AG08395 (cell line): ENCODE measurements around the gene KCNA10.

Source experiments
- DNase-seq: peaks from one replicate; pipeline ENCODE4 v3.0.0; 2012; ENCODE audit warnings: mixed read lengths, low spot score

The KCNA10 gene

DNA sequence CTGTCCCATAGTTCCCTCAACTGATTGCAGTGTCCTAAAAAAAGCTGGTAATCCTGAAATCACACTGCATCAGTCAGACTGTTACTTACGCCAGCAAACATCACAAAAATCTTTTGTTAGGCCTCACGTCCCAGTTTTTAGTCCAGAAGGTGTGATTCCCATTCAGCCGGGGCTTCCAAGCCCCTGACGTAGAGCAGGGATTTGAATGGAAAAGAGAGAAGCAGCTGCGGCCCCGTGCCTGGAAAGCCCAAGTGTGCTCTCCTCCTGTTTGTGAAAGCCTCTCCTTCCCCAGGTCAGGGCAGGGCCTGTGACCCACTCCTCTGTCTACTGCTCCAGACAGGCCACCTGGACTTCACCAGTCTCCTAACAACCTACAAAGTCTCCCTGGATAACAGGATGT lies 20.7 kb downstream of the KCNA10 start:
- no peak for DNase-seq

DNA sequence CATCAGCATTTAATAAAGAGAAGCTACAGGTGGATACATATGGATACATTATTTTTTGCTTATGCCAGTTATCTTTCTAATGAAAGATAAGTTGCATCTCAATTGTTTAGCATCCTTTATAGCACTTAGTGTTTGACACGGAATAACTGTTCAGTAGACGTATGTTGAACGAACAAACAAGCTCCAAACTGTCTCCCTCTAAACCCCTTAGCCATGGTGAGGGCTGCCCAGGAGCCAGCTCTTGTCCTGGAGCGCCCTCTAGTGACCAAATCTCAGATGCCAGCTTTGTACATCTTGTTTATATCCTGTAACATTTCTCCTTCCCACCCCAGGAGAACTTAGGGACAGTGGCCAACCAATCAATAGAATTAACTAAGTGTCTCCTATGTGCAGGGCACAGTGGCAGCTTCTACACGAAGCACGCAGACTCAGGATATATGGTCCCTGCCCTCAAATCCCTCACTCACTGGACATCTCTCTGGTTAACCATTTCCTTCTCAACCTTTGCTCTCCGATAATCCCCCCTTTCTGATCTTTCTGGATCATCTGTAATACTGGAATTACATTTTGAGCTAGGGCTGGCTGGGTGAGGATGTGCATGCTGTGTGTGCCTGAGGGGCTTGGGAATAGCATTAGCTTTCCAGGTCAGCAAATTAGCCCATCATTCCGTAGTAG lies 22.9 kb downstream of the KCNA10 start:
- DNase-seq: peak; percentile 90

DNA sequence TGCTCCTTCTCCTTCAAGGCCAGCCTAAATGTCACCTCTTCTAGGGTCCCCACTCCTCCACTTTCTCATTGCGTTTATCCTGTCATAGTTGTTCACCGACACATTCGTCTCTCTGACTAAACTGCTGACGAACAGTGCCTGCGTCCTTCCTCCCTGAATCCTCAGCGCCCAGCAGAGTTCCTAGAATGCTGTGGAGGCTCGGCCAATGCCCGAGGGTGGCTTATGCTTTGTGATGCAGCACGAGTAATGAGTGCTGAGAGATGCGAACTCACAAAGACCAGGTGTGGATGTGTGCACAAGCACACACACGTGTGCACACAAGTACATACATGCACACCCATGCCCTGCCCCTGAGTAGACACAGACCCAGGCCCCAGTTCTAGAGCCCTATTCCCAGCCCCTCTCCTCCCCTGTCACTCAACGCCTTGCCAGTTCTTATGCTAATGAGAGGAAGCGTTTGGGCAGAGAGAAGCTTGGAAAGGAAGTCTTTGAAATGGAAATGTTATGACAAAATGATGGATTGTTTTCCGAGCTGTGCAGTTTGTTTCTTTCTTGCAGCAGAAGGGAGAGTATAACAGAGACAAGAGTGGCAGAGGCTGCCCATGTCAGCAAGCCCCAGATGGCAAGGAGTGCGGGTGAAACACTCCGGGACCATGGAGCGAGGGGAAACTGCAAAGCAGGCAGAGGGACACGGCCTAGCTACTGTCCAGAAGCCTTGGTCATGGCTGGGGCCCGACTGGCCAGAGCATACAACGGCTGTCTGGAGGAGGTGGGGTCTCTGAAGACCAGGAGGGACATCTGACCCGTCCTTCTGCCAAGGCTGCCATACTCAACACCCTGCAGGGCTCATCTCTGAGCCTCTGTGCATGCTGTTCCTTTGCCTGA lies 24.2 kb downstream of the KCNA10 start:
- DNase-seq: no peak

DNA sequence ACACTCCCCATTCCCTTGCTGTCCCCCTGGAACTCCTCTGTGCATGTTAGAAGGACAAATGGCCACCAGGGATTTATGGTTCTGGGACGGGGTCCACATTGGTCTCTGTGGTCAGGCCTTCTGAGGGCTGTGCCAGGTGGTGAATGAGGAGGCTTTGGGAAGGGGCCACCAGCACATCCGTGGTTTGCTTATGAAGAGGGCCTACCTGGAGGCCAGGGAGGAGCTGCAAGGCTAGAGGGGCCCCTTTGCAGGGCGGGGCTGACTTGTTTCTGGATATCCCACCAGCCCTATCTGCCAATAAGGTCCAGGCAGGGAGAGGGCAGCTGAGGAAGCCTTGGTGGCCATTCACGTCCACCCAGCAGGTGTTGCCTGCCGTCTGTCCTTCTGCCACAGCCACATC lies 24.9 kb downstream of the KCNA10 start:
- no peak for DNase-seq

DNA sequence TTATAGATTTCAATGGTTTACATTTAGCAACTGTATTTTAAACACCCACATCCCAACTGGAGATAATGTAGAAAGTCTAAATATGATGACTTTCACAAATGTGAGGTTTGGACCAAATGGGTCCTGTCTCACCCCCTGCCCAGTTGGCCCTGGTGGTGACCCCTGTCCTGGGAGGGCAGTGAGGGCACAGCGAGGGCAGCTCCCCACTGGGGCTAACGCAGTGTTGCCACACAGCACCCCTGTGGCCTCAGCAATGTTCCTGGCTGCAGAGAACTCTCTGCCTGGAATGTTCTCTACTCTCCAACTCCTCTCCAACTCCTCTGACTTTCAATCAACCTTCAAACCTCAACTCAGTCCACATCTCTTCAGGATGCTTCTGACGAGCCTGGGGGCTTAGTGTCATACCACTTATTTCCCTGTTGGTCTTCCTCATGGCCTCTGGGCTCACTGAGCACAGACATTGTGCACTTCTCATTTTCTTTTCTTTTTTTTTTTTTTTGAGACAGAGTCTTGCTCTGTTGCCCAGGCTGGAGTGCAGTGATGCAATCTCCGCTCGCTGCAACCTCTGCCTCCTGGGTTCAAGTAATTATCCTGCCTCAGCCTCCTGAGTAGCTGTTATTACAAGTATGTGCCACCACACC lies 25.8 kb downstream of the KCNA10 start:
- DNase-seq: no peak

DNA sequence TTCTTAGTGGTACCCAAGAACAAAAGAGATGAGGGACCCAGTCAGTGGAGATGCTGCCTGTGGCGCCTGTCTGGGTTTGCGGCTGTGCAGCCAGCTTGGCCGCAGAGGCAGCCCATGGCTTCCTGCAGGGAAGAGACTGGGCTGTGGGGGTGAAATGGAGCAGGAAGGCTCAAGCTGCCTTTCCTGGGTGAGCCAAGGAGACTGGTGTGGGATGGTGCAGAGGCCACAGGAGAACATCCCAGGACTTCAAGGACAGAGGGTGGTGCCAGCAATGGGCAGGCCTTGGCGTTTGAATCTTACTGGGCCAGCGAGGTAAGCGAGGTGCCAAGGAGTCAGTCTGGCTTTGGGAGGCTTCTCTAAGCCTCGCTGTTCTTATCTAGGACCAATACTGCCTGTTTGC lies 26.4 kb downstream of the KCNA10 start:
- DNase-seq: no peak

DNA sequence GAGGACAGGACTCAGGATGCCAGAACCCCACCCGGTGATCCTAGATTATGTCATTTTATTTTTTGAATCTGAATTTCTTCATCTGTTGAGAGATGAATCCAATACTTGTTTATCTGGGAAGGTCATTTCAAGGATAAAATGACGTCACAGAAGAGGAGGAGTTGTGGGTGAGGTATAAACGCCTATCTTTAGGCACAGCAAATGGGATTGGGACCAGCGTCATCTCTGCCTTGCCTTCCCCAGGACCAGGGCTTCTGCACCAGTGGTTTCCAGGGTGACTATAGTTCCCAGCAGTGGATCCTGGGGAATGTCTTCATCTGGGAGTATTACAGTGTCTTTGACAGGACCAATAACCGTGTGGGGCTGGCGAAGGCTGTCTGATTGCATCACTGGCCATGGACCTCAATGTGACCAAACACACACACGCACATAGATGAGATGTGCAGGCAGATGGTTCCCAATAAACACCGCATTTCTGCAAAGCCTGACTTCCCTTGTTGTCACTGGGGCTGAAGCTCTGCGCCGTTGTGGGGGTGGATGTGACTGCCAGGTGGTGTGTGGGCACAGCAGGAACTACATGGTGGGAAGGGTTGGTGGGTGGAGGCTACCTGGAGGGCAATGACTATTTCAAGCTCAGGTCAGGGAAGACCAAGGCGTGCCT lies 28.1 kb downstream of the KCNA10 start:
- no peak for DNase-seq

DNA sequence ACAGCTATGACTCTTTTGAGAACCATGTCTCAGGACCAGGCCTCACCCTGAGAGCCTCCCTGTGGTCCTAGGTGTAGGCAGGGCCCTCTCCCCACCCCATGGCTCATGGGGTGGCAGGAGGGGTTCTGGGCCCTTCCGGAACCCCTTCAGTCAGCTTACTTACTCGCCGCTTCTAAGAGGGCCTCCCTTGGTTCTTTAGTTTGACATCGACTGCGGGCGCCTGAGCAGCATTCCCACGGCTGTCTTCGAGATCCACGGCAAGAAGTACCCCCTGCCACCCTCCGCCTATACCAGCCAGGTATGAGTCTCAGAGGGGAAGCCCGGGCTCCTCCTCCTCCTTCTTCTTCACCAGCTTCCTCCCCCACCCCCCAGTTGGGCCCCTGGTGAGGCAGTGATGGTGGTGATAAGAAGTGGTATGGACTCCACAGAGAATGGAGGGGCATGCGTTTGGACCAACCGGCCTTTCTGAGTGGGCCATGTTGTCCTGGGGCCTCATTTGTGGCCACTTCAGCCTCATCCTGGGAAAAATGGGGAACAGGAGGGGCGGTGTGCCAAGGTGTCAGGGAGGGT lies 28.9 kb downstream of the KCNA10 start:
- DNase-seq: no peak

DNA sequence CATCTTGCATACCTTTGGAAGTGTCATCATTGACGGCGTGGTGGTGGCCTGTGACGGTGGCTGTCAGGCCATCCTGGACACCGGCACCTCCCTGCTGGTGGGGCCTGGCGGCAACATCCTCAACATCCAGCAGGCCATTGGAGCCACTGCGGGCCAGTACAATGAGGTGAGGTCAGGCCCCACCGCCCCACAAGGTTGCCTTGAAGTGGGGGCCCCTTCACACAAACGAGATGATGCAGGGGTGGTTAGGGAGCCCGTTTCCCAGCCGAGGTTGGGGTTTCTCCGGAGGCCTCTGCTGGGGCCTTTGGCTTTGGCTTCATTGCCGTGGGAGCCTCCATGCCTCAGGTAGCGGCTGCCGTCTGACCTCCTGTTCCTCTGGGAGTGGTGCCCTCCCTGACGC lies 29.6 kb downstream of the KCNA10 start:
- DNase-seq: no peak

DNA sequence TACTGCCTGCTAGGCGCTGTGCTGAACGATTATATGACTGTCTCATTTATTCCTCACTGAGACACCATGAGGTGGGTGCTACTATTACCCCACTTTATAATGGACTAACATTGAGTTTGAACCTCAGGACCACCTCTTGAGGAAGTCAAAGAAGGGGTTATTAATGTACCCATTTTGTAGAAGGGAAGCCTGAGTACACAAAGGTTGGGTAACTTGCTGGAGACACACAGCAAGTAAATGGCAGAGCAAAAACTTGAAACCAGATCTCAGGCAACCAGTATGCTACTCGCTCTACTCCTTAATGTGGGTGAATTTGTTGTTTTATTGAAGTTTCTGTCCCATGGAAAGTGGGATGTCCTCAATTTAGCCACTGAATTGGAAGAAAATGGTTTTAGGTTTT lies 30.1 kb downstream of the KCNA10 start:
- DNase-seq: no peak

DNA sequence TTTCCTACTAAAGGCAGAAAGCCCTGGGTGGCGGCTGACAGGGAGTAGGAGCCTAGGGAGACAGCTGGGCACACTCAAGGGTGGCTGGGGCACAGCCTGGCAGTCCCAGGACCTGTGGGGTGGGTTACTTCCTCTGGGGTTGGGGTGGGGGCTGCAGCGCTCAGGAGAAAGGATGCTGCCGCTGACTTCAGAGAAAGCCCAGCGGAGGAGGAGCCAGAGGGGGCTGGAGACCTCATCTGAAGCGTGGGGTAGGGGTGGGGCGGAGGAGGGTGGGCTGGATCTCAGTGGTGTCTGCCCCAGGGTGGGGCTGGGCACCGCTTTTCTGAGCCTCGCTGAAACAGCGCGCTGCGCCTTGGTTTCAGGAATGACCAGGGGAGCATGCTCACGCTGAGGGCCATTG lies 30.8 kb downstream of the KCNA10 start:
- no peak for DNase-seq

DNA sequence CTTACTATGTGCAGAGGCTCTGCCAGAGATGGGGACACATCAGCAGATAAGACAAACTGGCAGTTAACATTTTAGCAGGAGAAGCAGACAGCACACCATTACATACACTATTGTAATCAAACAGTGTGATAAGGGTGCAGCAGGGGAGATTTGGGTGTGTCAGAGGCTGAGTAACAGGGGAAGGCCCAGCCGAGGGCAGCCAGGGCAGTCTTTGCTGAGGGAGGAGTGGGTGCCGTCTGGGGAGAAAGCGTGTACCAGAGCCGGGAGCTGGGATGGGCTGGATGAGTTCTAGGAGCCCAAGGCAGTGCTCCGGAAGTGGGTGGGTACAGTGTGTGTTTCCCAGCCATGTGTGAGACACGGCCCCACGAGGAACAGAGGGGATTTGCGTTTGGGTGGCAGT lies 31.2 kb downstream of the KCNA10 start:
- no peak for DNase-seq

DNA sequence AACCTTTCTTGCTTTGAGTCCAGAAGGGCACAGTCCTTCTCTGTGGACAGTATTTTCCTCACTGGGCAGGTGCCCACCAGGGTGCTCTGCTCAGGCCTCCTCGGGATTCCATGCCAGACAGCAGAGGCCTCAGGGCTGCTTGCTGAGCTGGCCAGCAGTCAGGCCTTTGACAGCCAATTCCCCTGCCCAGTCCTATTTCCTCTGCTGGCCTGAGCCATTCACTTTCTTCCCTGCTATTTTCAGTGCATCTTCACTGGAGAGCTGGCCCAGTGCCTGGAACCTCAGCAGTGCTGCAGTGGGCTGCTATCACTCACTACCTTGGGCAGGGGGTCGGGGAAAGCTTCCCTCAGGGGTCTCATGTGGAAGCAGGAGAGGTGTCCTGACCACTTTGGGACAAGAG lies 33.2 kb downstream of the KCNA10 start:
- DNase-seq: no peak

DNA sequence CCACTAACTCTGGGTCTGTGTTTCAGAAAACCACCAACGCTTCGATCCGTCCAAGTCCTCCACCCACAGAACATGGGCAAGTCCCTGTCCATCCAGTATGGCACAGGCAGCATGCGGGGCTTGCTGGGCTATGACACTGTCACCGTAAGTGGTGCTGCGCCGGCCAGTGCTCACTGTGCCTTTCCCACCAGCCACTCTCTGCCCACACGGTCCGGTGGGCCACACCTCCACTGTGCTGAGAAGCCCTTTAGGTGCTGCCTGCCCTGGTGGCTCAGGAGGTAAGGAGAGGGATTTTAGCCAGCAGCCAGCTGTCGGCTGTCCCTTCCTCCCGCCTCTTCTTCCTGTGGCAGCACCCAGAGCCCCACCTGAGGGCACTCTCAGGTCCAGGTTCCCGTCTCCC lies 34.2 kb downstream of the KCNA10 start:
- no peak for DNase-seq

DNA sequence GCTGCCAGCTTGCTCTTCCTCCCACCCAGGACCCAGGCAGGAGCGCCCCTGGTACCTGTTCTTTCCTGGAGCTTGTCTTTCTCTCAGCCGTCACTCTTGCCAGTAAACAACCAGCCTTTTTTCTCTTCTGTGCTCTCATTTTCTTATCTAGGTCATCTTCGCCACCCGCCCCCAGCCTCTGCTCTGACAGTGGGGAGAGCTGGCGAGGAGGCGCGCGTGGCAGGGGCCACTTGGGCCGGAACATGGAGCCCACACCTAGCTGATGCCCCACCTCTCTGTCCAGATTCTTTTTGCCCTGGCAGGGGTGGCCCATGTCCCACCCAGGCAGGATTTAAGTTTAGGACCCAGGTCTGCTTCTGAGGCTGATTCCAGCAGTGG lies 35.7 kb downstream of the KCNA10 start:
- DNase-seq: no peak

DNA sequence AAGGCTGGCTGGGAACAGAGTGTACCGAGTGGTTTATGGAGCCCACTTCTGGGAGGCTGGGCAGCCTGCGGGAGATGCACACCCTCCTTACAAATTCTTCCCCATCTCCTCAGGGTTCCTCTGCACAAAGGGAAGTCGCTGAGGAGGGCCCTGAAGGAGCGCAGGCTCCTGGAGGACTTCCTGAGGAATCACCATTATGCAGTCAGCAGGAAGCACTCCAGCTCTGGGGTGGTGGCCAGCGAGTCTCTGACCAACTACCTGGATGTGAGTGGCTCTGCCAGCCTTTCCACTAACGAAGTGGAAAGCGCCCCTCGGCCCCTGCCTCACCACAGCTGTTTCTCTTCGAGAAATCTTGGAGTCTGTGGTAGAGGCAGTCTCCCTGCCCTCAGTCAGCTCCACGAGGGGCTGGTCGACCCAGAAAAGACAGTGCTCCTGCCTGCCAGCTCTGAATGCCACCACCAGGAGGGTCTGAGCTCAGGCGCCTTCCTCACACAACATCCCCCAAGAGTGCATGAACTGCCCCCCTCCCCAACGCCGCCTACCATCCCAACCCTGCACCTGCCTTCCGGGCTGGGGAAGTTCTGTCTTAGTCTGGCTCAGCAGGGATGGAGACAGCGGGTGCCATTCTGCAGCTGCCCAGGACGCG lies 36.2 kb downstream of the KCNA10 start:
- DNase-seq: no peak

DNA sequence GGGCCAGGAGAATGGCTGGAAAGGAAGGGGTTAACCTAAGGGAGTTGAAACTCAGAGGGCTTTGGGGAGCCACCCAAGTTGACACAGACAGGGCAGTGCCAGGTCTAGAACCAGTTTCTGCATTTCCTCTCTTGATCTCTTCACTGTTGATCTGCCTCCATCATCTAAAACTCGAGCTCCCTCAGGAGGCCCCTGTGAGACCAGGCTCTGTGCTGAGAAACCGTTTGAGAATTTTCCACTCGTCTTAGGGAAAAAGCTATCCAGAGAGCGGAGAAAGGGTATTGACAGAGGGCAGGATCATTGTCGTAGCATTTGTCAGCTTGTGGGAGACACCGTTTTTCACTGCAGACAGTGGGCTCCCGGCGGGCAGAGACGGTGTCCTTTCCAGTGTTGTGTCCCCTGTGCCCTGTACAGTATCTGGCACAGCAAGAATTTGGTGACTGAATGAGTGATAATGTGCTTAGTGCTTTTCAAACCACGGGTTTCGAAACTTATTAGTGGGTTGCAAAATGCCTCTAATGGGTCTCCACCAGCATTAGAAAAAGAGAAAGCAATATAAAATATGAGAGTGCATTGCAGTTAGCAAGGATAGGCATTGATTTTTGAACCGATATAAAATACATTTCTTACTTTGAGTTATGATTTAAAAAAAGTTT lies 36.9 kb downstream of the KCNA10 start:
- DNase-seq: no peak

DNA sequence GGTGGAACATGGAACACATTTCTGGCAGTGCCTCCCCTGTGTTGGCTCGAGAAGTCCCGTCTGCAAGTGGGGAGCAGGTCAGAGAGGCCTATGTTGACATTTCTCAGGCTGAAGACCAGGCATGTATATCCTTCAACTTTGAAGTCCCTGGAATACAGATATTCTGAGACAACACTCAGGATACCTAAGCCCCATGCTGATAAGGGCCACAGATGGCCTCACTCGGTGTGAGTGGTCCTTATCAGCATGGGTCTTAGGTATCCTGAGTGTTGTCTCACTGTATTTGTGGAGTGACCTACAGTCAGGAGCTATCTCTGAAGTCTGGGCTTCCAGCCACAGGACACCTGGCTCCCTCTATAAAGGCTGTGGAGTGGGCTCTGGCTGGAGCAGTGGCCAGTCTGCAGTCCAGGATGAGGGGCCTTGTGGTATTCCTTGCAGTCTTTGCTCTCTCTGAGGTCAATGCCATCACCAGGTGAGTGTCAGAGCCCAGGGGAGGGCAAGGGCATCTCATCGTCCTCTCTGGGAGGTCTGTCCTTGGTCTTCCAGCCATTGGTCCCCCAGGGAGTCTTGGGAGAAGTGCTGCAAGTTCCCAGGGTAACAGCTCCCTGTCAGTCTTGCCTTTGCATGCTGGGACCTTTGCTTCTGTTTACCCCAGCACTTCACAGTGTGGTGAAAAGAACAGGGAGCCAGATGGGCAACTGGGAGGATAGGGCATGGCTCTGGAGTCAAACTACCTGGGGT lies 38.4 kb downstream of the KCNA10 start:
- no peak for DNase-seq

DNA sequence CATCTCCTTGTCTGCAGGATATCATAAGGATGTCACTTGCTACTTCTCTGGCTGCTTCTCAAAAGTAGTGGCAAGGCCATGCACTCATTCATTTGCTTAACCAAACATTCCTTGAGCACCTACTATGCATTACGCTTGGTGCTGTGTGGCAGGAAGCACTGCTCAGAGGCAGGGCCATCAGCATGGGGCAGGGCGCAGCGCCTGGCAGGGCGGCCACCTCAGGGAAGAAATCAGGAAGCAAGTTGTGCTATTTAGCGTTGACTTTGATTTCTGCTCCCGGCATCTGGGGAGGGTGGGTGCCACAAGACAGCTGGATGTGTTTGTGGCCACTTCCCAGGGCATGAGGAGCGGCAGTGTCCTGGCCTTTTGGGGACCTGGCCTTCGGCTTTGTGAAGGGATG lies 40.1 kb downstream of the KCNA10 start:
- DNase-seq: no peak

DNA sequence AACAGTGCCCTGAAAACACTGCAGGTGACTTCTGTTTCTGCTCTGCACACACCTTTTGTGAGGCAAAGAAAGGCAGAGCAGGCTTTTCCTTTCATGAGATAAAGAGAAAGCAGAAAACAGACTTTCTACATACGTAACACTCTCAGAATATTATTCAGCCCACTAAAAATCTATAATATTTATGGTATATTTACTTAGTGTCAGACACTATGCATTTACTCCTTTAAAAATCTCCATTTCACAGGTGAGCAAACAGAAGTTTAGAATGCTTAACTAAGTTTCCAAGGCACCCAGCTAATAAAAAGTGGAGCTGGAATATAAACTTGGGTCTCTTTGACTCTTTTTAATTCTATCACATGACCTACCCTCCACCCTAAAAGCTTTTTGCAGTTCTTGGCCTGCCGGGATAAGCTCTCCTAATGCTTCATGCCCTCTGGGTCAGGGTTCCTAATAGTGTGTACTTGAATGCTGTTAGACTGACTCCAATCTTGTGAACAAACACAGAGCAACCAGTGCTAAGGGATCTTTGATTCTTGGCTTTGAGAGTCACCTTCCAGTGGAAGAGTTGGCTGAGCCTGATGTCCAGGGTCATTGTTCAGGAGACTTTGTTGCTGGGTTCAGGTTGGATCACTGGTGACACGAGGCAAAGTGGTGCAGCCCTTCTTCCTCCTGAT lies 40.9 kb downstream of the KCNA10 start:
- DNase-seq: no peak
